ENCODE data around the gene HEXA.

DNA sequence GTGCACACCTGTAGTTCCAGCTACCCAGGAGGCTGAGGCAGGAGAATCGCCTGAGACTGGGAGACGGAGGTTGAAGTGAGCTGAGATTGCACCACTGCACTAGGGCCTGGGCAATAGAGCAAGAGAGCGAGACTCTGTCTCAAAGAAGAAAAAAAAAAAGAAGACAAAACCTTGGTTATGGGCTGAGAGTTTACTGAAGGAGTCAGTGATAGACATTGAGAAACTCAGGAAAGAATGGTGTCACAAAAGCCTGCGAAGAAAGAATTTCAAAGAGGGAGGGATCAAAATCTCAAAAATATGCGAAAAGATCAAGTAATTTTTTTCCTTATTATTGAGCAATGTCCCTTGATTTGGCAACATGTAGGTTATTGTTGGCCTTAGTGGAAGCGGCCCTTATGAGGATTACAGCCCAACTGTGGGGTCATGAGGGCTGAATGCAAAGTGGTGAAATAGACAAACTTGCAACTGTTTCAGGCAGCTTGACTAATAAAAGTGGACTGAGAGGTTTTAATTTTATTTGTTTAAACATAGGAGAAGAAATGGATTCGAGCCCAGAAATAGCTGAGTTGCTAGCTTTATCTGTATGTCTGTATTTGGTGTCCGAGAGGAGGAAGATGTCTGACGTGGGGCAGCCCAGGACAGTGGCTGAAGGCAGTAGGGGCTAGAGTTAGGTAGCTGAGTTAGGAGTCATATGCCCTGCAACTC, 37.0 kb downstream of the HEXA start:
- TF ChIP-seq, protein P1, sequence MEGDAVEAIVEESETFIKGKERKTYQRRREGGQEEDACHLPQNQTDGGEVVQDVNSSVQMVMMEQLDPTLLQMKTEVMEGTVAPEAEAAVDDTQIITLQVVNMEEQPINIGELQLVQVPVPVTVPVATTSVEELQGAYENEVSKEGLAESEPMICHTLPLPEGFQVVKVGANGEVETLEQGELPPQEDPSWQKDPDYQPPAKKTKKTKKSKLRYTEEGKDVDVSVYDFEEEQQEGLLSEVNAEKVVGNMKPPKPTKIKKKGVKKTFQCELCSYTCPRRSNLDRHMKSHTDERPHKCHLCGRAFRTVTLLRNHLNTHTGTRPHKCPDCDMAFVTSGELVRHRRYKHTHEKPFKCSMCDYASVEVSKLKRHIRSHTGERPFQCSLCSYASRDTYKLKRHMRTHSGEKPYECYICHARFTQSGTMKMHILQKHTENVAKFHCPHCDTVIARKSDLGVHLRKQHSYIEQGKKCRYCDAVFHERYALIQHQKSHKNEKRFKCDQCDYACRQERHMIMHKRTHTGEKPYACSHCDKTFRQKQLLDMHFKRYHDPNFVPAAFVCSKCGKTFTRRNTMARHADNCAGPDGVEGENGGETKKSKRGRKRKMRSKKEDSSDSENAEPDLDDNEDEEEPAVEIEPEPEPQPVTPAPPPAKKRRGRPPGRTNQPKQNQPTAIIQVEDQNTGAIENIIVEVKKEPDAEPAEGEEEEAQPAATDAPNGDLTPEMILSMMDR (IDR thresholded peaks at IDR 0.05): no peak
- TF ChIP-seq POLR2AphosphoS5 (IDR thresholded peaks at IDR 0.05; ENCODE audit: low read depth, low read length): no peak

All from Panc1 (cell line).